Fibroblast of skin of scalp (primary cell): ENCODE data around the gene PLEK2.
A peak's percentile ranks its signal among the peaks of the same experiment; 100 is the strongest.
"Not testable (repeated sequence)": the region's sequence is repeated elsewhere in the genome, so short reads cannot be mapped to it uniquely, and the experiment has no call there.

Experiments used
- DNase-seq: peaks from one replicate; pipeline ENCODE4 v3.0.0-alpha.2; 2013

The PLEK2 gene

DNA sequence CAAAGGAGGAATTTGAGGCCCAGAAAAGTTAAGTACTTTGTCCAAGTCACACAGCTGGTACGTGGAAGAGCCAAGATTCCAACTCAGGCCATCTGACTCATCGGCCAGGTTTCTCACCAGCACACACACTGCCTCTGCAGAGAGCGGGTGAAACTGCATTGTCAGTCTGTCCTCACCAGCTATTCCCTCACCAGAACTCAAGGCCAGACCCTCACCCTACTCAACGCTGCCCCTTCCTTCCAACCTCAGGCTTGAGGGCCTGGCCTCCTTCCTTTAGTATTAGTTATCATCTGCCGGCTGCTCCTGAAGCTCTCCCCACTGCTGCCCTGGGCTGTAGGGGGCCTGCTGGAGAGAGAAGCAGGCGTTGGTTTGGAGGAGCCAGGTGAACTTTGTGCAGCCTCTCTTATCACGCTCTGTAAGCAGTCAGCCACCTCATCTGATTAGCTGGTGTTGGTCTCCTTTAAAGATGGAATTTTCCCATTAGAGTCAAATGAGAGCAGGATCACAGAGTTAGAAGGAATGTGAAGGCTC is 16.6 kb upstream of the PLEK2 start:
- no peak for DNase-seq

DNA sequence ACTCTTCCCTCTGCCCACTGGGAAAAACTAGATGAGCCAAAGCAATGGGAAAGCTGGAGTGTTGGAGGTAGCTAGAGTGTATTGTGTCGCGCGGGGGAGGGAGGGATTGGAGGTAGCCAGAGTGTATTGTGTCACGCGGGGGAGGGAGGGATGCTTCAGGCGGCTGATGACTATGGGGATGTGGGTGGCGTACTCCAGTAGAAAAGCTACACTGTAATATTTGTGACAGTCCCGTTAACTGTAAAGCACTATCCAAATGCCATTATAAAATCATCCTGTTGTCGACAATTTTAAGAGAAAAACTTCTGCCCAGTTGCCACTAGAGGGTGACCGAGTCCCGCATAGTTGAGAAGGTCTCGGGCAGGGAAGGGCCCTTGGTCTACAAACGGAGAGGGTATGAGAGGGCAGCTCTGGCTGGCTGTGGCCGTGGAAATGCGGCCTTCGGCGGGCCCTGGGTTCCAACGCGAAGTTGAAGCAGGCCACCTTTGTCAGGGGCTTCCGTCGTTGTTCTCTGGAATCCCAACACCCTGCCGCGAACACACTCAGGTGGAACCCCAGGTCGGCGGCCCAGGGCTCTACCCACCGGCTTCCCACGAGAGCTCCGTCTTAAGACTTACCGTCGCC is 15.1 kb upstream of the PLEK2 start:
- DNase-seq: peak; percentile 80

DNA sequence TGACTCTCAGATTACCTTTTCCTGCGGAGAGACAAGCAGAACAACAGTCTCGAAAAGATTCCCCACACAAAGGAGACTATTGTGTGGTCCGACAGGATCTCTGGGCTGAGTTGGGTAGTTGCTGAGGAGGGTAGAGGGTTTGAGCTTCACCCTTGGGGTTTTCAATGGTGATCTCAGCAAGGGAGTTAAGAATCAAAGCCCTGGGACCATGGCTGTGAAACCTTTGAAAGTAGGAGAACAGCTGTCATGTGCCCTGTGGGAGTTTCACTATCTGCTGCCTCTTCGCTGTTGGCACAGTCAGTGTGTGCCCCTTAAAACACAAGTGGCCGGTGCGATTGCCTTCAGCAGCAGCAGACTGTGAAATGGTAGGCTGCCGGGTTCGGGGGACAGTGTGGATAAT is 14.2 kb upstream of the PLEK2 start:
- no peak for DNase-seq

DNA sequence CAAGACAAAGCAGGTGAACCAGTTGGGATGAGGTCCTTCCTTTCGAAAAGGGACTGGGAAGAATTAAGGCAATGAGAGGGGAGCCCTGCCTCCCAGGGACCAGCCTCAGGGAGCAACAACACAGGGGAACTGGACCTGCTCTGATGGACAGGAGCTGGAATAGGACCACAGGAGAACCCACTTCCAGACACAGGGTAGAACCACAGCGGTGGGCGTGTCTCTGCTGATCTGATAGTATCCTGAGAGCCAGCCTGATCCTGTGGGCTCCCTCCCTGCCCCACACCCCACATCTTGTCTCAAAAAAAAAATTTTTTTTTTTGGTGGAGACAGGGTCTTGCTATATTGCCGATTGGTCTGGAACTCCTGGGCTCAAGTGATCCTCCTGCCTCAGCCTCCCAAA is 13.6 kb upstream of the PLEK2 start:
- DNase-seq: no peak

DNA sequence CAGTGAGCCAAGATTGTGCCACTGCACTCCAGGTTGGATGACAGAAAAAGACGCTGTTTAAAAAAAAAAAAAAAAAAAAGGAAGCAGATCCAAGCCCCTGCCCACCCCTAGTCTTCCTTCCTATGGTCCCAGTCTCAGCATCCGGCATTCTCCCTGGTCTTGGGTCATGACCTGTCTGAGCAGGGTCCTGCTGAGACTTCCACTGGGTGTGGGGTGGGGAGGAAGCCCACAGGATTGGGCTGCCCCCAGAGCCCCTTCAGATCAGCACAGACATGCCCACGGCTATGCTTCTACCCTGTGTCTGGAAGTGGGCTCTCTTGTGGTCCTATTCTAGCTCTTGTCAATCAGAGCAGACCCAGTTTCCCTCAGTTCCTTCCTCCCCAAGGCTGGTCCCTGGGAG is 12.6 kb upstream of the PLEK2 start:
- DNase-seq: no peak

DNA sequence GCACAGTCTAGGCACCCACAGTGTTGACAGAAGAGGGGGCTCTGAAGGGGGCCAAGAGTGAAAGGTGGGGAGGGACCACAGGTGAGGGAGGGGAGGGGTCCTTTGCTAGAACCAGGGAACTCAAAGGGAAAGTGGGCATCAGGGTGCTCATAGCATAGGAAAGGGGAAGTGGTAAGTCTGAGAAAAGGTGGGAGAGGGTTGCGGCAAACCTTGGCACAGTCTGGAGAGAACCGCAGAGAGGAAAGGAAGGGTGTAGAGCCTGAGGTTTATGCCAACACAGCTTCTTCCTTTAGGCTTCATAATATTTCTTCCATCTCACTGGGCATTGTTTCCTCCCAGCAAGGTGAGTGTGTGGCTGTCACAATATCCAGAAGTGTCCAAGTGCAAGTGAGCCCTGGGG is 11.5 kb upstream of the PLEK2 start:
- DNase-seq: no peak

DNA sequence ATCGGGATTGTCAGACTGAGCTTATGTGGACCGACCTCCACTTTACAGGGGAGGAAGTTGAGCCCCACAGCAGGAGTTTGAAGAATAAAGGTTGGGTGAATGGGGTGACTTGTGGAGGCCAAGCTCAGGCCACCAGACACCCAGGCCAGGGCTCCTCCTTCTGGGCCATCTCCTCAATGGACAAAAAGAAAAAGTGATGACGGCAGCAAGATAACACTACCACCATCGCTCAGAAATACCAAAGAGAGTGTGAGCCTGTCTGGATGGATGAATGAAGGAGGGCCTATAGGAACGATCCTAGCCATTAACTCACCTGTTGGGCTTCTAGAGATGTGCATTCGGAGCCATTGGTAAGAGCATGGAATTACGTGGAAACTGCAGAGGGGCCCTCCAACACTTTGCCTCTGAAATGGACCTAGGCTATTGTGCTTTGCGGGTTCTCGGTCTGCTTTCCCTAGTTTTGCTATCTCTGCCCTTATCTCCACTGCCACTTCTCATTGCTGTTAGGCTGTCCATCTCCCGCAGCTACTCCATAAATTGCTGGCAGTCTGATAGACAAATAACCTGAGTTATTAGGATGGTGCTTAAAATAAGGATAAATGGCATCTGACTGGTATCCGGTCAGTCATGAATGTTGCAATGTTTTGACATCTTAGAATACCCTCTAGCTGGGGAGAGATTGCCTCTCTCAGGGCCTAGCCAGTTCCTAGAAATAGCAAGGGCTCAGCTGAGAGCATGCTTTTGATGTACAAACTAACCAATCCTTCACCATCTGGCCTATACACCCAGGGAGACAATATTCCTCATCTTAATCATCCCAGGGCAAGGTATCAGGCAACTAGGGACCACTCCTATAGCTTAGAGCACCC is 9.6 kb upstream of the PLEK2 start:
- DNase-seq: no peak

DNA sequence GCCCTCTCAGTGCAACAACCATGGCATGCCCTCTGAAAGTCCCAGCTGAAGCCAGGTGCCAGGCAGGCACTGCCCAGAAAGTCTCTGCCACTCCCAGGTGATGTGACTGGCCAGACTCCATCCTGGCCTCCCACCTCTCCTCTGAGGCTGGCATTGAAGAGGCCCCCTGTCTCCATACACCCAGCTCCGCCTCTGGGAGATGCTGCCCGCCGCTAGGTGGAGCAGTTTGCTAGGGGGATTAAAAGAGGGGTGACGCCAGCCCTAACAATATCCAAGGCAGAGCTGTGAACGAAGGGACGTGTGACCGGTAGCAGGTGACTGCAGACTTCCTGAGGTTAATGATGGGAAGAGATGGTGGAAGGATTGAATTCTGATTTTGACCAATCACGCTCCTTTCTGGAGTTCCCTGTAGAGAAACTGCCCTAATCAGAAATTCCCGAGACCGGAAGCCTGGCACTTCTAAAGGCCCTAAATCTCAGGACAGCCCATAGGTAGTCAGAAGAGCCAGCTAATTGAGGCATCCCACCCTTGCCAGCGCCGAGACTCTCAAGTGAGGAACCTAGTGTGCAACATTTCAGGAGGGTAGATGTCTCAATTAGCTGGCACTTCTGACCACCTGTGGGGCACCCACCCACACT is 8.3 kb upstream of the PLEK2 start:
- DNase-seq: no peak

DNA sequence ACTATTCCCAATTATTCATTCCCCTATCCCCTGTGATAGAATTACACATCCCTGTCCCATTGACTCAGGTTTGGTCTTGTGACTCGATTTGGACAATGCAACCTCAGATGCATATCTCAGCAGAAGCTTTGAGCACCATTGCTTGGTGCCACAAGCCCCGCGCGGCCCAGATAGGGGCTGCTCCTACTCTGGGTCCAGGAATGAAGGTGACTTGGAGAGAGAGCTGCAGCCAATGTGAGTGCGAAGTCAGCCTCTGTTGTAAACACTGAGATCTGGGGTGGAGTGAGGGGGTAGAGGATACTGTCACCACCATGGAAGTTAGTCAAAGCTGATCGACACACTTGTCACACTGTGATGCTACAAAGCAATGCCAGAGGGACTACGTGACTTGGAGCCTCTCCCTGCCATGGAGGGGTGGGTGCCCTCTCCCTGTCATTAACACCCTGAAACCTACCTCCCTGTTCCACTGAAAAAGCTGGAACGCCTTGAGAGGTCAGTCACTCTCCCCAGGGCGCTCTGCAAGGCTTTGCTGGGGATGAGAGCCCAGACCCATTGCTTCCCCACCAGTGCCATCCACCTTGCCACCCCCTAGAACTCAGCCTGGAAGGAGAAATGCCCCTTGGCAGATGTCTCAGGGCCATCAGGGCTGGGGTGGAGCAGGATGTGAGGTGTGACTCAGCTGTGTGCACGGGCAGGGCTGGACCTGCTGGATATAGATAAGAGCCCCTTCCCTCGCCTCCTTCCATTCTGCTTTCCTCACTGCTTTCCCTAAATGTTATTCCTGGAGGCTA is 6.6 kb upstream of the PLEK2 start:
- DNase-seq: no peak

DNA sequence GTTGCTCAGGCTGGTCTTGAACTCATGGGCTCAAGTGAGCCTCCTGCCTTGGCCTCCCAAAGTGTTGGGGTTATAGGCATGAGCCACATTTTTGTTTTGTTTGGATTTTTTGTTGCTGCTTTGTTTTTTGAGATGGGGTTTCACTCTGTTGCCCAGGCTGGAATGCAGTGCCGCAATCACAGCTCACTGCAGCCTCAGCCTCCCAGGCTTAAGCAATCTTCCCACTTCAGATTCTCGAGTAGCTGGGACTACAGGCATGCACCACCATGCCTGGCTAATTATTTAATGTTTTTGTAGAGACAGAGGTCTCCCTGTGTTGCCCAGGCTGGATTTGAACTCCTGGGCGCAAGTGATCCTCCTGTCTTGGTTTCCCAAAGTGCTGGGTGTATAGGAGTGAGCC is 5.7 kb upstream of the PLEK2 start:
- peak; percentile 22 for DNase-seq

DNA sequence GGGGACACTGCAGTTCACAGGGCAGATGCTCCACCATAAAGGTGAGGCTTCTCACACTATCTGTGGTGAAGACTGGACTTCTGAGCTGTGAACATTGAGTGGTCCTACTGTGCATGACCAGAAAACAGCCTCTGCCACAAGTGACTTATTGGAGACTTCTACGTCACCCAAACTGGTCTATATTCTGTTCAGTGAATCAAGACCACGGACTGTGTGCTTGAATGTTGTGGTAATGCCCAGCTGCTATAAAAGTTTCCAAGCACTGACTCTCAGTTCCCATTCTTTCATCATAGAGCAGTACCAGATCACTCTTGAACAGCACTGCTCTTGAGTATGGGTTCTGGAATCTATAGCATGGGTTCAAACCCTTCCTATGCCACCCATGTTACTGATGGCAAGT is 4.8 kb upstream of the PLEK2 start:
- DNase-seq: no peak

DNA sequence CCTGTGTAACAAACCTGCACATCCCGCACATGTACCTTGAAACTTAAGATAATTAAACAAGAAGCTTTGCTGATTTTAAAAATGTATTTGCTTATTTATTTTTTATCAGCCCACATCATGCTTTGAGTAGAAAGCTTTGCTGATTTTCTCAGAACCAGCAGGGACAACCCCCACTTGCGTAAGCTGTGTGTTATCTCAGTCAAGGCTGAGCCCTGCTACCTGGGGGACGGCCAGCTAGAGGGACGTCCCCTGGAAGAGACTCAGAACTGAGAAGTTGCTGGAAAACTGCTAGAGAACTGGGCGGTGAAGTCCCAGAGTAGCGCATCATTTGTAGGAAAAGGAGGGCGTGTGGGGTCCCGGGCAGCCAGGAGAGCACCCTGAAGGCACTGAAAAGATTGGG is 4.1 kb upstream of the PLEK2 start:
- DNase-seq: no peak

DNA sequence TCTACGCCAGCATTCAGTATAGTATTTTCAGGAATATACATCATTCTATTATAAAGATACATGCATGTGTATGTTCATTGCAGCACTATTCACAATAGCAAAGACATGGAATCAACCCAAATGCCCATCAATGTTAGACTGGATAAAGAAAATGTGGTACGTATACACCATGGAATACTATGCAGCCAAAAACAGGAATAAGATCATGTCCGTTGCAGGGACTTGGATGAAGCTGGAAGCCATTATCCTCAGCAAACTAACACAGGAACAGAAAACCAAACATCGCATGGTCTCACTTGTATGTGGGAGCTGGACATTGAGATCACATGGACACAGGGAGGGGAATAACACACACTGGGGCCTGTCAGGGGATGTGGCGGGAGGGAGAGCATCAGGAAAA is 3.6 kb upstream of the PLEK2 start:
- not testable (repeated sequence) for DNase-seq

DNA sequence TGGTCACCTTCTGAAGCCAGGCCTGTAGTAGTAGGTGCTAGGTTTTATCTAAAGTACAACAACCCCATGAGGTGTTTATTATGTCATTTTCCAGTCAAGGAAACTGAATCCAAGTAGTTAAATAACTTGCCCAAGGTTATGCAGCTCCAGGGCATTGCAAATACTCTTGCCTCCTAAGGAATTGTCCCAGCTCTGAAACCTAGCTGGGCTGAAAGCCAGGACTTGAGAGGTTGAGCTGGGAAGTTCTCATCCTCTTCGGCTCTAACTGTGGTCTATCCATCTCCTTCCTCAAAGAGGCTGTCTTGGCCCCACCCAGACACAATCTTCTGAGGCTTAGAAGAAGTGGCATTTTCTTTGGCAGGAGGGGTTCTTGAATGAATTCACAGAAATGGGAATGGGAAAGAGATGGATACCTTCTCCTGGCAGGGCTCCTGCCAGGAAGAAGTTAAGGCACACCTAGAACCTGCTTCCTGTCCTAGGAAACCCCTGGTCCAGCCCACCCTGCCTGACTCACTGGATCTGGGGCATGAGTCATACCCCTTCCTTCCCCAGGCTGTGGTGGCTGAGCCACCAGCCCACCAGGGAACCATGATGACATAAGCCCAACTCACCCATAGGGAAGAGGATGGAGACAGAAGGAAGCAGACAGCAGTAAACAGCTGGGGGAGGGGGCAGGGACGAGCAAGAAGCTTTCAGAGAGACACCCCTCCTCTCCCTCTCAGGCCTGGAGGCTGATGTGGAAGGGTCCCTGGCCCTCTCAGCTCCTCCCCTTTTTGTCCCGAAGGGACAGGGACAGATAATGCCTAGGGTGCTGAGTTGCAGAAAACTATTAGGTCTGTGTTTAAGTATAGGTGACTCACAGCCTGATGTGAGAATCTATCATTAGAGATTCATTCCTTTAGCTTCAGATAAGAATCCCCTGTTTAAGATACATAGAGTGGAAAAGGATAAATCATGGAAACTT is 2.1 kb upstream of the PLEK2 start:
- peak; percentile 90 for DNase-seq

DNA sequence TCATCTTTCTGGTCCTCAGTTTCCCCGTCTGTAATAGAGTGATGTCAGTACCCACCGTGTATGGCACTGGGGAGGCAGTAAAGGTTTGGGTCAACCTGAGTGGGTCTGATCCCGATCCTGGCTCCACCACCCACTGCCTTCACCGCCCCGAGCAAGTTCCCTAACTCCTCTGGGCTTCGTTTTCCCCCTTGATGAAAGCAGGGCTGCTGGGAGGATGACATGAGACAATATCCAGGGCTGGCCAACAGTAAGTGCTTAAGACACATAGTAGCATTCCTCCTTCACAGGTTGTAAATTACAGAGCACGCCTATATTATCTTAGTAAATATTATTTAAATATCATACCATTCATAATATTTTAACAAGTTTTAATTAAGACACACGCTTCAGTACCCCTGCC is 595 bp downstream of the PLEK2 start:
- DNase-seq: no peak

DNA sequence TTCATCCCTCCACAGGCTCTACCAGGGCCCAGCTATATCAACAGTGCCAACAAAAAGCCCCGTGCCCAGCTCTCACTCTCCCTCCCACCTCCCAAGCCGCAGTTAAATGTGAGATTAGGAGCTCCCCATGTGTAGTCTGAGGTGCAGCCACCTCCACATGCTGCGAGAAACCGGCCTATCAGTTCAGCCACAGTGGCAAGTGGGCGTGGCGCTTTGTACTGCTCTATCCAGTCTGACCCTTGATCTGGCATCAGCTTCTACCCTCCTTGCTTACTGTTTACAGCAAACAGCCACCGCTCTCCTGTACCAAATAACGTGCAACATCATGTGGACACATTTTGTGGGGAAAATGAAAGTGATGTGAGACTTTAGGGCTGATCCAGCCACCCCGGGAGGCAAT is 1.7 kb downstream of the PLEK2 start:
- no peak for DNase-seq

DNA sequence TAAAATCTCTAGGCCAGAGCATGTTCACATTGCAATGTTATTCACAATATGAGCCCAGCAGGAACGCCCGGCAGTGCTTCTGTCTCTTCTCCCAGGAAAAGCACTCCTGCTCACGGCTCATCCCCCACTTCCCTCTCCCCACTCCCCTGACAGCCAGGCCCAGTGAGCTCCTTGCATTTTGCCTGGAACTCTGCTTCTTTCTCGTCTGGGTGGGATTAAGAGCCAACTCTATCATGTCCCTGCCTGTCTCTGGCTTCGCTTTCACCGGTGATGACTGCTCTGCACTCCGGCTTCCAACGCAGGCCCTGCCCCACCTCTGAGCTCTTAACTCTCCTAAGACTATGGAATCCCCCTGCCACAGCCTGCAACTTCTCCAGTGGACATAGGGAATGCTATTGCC is 2.5 kb downstream of the PLEK2 start:
- DNase-seq: no peak

DNA sequence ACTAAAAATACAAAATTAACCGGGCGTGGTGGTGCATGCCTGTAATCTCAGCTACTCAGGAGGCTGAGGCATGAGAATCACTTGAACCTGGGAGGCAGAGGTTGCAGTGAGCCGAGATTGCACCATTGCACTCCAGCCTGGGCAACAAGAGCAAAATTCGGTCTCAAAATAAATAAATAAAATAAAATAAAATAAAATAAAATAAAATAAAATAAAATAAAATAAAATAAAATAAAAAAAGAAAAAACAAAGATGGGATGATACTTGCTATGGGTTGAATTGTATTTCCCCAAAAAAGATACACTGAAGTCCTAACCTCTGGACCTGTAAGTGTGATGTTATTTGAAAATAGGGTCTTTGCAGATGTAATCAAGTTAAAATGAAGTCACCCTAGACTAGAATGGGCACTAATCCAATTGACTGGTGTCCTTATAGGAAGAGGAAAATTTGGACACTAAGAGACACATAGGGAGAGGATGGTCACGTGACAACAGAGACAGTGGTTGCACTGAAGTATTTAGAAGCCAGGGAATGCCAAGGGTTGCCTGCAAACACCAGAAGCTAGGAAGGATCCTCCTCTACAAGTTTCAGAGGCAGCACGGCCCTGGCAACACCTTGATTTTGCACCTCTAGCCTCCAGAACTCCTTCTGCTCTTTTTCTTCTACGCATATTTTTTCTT is 3.7 kb downstream of the PLEK2 start:
- DNase-seq: not testable (repeated sequence)

DNA sequence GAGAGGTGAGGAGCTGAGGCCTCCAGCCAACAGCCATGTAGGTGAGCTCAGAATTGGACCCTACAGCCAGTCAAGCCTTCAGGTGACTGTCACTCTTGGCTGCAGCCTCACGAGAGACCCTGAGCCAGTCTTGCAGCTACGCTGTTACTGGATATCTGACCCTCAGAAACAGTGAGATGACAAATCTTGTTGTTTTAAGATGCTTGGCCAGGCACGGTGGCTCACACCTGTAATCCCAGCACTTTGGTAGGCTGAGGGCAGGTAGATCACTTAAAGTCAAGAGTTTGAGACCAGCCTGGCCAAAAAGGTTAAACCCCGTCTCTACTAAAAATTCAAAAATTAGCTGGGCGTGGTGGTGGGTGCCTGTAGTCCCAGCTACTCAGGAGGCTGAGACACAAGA is 6.2 kb downstream of the PLEK2 start:
- DNase-seq: no peak

DNA sequence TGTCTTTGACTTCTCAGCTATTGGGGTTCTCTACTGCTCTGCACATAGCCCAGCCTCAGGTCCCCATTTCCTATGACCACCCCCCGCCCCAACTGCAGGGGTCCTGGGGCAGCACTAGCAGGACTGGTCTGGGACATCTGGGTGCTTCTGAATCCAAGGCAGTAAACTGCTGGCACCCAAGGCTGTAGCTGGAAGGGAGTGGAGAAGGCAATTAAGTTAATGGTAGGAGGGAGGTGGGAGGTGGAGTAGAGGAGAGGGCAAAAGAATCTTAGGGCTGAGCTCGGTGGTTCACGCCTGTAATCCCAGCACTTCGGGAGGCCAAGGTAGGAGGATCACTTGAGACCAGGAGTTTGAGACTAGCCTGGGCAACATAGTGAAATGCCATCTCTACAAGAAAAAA is 11.5 kb downstream of the PLEK2 start:
- DNase-seq: no peak

DNA sequence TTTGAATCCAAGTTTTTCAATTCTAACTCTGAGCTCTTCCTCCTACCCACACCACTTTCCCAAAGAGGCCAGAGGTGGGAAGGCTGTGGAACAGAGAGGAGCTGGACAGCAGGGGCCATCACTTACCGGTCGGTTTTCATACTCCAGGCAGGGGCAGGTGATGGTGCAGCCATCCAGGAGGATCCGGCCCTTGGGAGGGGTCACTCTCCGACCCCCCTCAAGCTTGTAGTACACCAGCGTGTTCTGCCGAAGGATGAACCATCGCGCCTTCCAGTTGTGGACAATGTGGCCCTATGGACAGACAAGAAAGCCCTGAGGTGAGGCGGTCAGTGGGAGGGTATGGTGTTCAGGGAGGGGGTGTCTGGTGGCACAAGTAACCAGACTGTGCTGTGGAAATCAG is 14.4 kb downstream of the PLEK2 start:
- no peak for DNase-seq
